Progenitor cell of endocrine pancreas (in vitro differentiated cells): ENCODE measurements around the gene ABCA1. TPM values are rescaled to one million over a fixed set of nuclear protein-coding genes. Genes with fewer than 3 reads are reported as not detected.

Experiments used
- DNase-seq: peaks from one replicate; pipeline ENCODE4 v3.0.0; 2021; ENCODE audit warnings: low spot score; ENCODE audit not compliant: unreplicated experiment
- H3K27ac Mint-ChIP-seq: 2 replicates; pipeline ENCODE4 v1.8.0; 2021; ENCODE audit warnings: mild to moderate bottlenecking, moderate library complexity, mixed read lengths
- H3K27me3 Mint-ChIP-seq: 2 replicates; pipeline ENCODE4 v1.8.0; 2021; ENCODE audit warnings: mixed read lengths
- H3K36me3 Mint-ChIP-seq: 2 replicates; pipeline ENCODE4 v1.8.0; 2022; ENCODE audit warnings: mixed read lengths; ENCODE audit not compliant: insufficient read depth
- H3K4me1 Mint-ChIP-seq: 2 replicates; pipeline ENCODE4 v1.8.0; 2021; ENCODE audit warnings: low read depth, mixed read lengths
- H3K4me3 Mint-ChIP-seq: 2 replicates; pipeline ENCODE4 v1.8.0; 2021; ENCODE audit warnings: low read depth, mild to moderate bottlenecking, moderate library complexity, mixed read lengths
- H3K9me3 Mint-ChIP-seq: 2 replicates; pipeline ENCODE4 v1.8.0; 2021; ENCODE audit warnings: low read depth, mixed read lengths
- CTCF ChIP-seq: fragments of 200-600 bp; sonication (generic); IDR thresholded peaks from one replicate; pipeline ENCODE4 v1.5.0; 2021; ENCODE audit warnings: antibody characterized with exemption, mild to moderate bottlenecking; ENCODE audit not compliant: unreplicated experiment
- total RNA-seq: library from RNA; stranded (reverse); gene quantifications from 2 replicates; pipeline ENCODE4 v1.2.1, GENCODE V29; 2021

Gene ABCA1
- total RNA-seq, 1 donor from 2014 or later, result 41.1 TPM

GRCh38 chr9:104853683-104854082 lies 74.3 kb downstream of the ABCA1 start:
- Mint-ChIP-seq H3K4me1 (peaks cover 60% of the 10 kb centered on the region), H3K36me3 (peaks cover 11% of the 10 kb centered on the region), H3K27me3 (no peaks in the 10 kb centered on the region), H3K4me3 (no peak overlapping the region), H3K27ac (peak overlapping the region; percentile 65), H3K9me3 (no peaks in the 10 kb centered on the region)
- no peak for TF ChIP-seq CTCF
- no peak for DNase-seq

GRCh38 chr9:104853159-104853558 lies 74.8 kb downstream of the ABCA1 start:
- TF ChIP-seq CTCF, result no peak

GRCh38 chr9:104851546-104851920 lies 76.4 kb downstream of the ABCA1 start:
- peak overlapping the region; percentile 1 for H3K27ac Mint-ChIP-seq
- peaks cover 59% of the 10 kb centered on the region for H3K4me1 Mint-ChIP-seq
- no peaks in the 10 kb centered on the region for H3K9me3 Mint-ChIP-seq
- DNase-seq, result no peak
- no peak for TF ChIP-seq CTCF
- peaks cover 8% of the 10 kb centered on the region for H3K36me3 Mint-ChIP-seq
- no peak overlapping the region for H3K4me3 Mint-ChIP-seq
- H3K27me3 Mint-ChIP-seq, result no peaks in the 10 kb centered on the region

More at GRCh38 chr9:104853159-104853558, 74.8 kb downstream of the ABCA1 start:
- Mint-ChIP-seq H3K9me3 (no peaks in the 10 kb centered on the region), H3K27ac (peak overlapping the region; percentile 22), H3K4me3 (no peak overlapping the region), H3K36me3 (peaks cover 7% of the 10 kb centered on the region), H3K27me3 (no peaks in the 10 kb centered on the region), H3K4me1 (peaks cover 60% of the 10 kb centered on the region)
- DNase-seq, result no peak

GRCh38 chr9:104850786-104851545 lies 77.0 kb downstream of the ABCA1 start:
- DNase-seq, result no peak
- Mint-ChIP-seq H3K36me3 (peaks cover 8% of the 10 kb centered on the region), H3K27me3 (no peaks in the 10 kb centered on the region), H3K27ac (peak overlapping the region; percentile 1), H3K4me1 (peaks cover 53% of the 10 kb centered on the region), H3K4me3 (no peak overlapping the region), H3K9me3 (no peaks in the 10 kb centered on the region)
- no peak for TF ChIP-seq CTCF

GRCh38 chr9:104849023-104849422 lies 78.9 kb downstream of the ABCA1 start:
- no peak for TF ChIP-seq CTCF
- DNase-seq, result no peak
- H3K27me3 Mint-ChIP-seq, result no peaks in the 10 kb centered on the region
- no peaks in the 10 kb centered on the region for H3K9me3 Mint-ChIP-seq
- H3K4me3 Mint-ChIP-seq, result no peak overlapping the region
- H3K36me3 Mint-ChIP-seq, result peaks cover 14% of the 10 kb centered on the region
- peaks cover 43% of the 10 kb centered on the region for H3K4me1 Mint-ChIP-seq
- H3K27ac Mint-ChIP-seq, result no peak overlapping the region
